HCT116 (cell line): Measurements from ENCODE around the gene EPHA4. TPM values are rescaled to one million over a fixed set of nuclear protein-coding genes. Genes with fewer than 3 reads are reported as not detected.

Experiments used
- ATAC-seq: fragments of 200-7000 bp; cut with Tn5 transposase; 2 replicates; pipeline ENCODE4 v1.9.1; 2020; ENCODE audit warnings: mild to moderate bottlenecking, moderate library complexity
- BruUV-seq: library from RNA; stranded (reverse); fragments of 400-500 nt; replicated peaks from 2 replicates; lab custom pipeline; 2021; lab: Mats Ljungman, UMichigan
- CTCF ChIA-PET: fragments of 300-600 bp; sonication (Branson Sonifier 250); formaldehyde crosslinking; loops from one replicate; lab custom pipeline; 2021; ENCODE audit warnings: antibody characterized with exemption; lab: Charles Lee
- POLR2A ChIA-PET: fragments of 300-600, 350-600 bp; sonication (Branson Sonifier 250); formaldehyde crosslinking; loops from one replicate; lab custom pipeline; 2021; ENCODE audit warnings: antibody characterized with exemption; lab: Charles Lee
- RAD21 ChIA-PET, 2 experiments: fragments of 300-600 bp; sonication (Branson Sonifier 250); formaldehyde crosslinking; loops; one replicate each; lab custom pipeline; 2023; ENCODE audit warnings: low total read pairs in 2 of 2; ENCODE audit not compliant: uncharacterized antibody in 2 of 2, unreplicated experiment in 2 of 2, low non-redundant PET in 1 of 2; lab: Charles Lee
- DNase-seq: peaks from one replicate; pipeline ENCODE4 v3.0.0-alpha.2; 2010; ENCODE audit warnings: low read depth, low spot score
- H2AFZ ChIP-seq: fragments of 200-600 bp; shearing (Covaris generic), sonication (generic); 2 replicates; pipeline ENCODE4 v1.6.1; 2017; ENCODE audit warnings: low read depth, mixed run types, mixed read lengths, antibody characterized with exemption, low read length; ENCODE audit not compliant: poor library complexity, severe bottlenecking
- H3K27ac ChIP-seq: 2 replicates; pipeline ENCODE4 v1.5.1; 2012; ENCODE audit warnings: low read depth, low read length
- H3K27me3 ChIP-seq: fragments of 200-600 bp; sonication (generic); 2 replicates; pipeline ENCODE4 v1.6.1; 2016; ENCODE audit warnings: mixed run types, low read length, mixed read lengths; ENCODE audit not compliant: insufficient read depth
- H3K36me3 ChIP-seq, 2 experiments: fragments of 200-500 bp in 1 of 2; fragments of 200-600 bp in 1 of 2; sonication (Bioruptor generic) in 1 of 2; sonication (generic) in 1 of 2; 2 replicates each; pipeline versions ENCODE4 v1.5.1 to v1.6.1; 2014 to 2016; ENCODE audit warnings: low read length in 2 of 2, inconsistent platforms in 1 of 2, mixed read lengths in 1 of 2, mixed run types in 1 of 2; ENCODE audit not compliant: insufficient read depth in 2 of 2, control insufficient read depth in 1 of 2
- H3K4me1 ChIP-seq, 2 experiments: fragments of 200-600 bp in 1 of 2; sonication (generic) in 1 of 2; 2 replicates each; pipeline versions ENCODE4 v1.5.1 to v1.6.1; 2012 to 2017; ENCODE audit warnings: low read length in 2 of 2, inconsistent platforms in 1 of 2, mild to moderate bottlenecking in 1 of 2, mixed read lengths in 1 of 2, mixed run types in 1 of 2, moderate library complexity in 1 of 2; ENCODE audit not compliant: insufficient read depth in 2 of 2, control insufficient read depth in 1 of 2
- H3K4me2 ChIP-seq: fragments of 200-600 bp; sonication (generic); 2 replicates; pipeline ENCODE4 v1.6.1; 2017; ENCODE audit warnings: mixed run types, low read length, mixed read lengths
- H3K4me3 ChIP-seq, 2 experiments: fragments of 200-600 bp in 1 of 2; sonication (generic) in 1 of 2; replicated peaks in 1 of 2; 2 replicates each; pipeline ENCODE4 v1.5.1; 2011 to 2016; ENCODE audit warnings: low read length in 2 of 2, control low read depth in 1 of 2, low read depth in 1 of 2, mild to moderate bottlenecking in 1 of 2, mixed read lengths in 1 of 2, mixed run types in 1 of 2
- H3K79me2 ChIP-seq: fragments of 200-600 bp; sonication (generic); 2 replicates; pipeline ENCODE4 v1.6.1; 2017; ENCODE audit warnings: mild to moderate bottlenecking, mixed run types, low read length, moderate library complexity, mixed read lengths; ENCODE audit not compliant: insufficient read depth
- H3K9ac ChIP-seq: fragments of 200-600 bp; sonication (generic); 2 replicates; pipeline ENCODE4 v1.6.1; 2016; ENCODE audit warnings: low read length, mixed read lengths
- H3K9me2 ChIP-seq: fragments of 200-600 bp; sonication (generic), shearing (Covaris generic); 2 replicates; pipeline ENCODE4 v1.6.1; 2017; ENCODE audit warnings: mixed run types, mild to moderate bottlenecking, moderate library complexity; ENCODE audit not compliant: insufficient read depth
- H3K9me3 ChIP-seq, 2 experiments: fragments of 200-500 bp in 1 of 2; fragments of 200-600 bp in 1 of 2; sonication (Bioruptor generic) in 1 of 2; sonication (generic) in 1 of 2; 2 replicates each; pipeline ENCODE4 v1.6.1; 2014 to 2017; ENCODE audit warnings: low read length in 2 of 2, mixed read lengths in 2 of 2, inconsistent platforms in 1 of 2, low read depth in 1 of 2, mild to moderate bottlenecking in 1 of 2, mixed run types in 1 of 2, moderate library complexity in 1 of 2; ENCODE audit not compliant: control insufficient read depth in 1 of 2, insufficient read depth in 1 of 2
- H4K20me1 ChIP-seq: fragments of 200-600 bp; sonication (generic), shearing (Covaris generic); 2 replicates; pipeline ENCODE4 v1.6.1; 2017; ENCODE audit warnings: mixed run types, mild to moderate bottlenecking, moderate library complexity; ENCODE audit not compliant: insufficient read depth
- ATF3 ChIP-seq: IDR thresholded peaks from 2 replicates; pipeline ENCODE4 v1.6.1; 2012
- CBX3 ChIP-seq: IDR thresholded peaks from 2 replicates; pipeline ENCODE4 v1.6.1; 2012; ENCODE audit warnings: low read depth
- CEBPB ChIP-seq: IDR thresholded peaks from 2 replicates; pipeline ENCODE4 v1.6.1; 2012; ENCODE audit warnings: low read depth
- EGR1 ChIP-seq: IDR thresholded peaks from 2 replicates; pipeline ENCODE4 v1.6.1; 2012; ENCODE audit warnings: low read depth
- ELF1 ChIP-seq: IDR thresholded peaks from 2 replicates; pipeline ENCODE4 v1.6.1; 2012; ENCODE audit warnings: low read depth, borderline replicate concordance
- EZH2 ChIP-seq: fragments of 200-600 bp; sonication (generic); IDR thresholded peaks from 2 replicates; pipeline ENCODE4 v1.6.1; 2017; ENCODE audit warnings: antibody characterized with exemption, mixed run types
- EZH2phosphoT487 ChIP-seq: fragments of 200-600 bp; IDR thresholded peaks from 2 replicates; pipeline ENCODE4 v1.6.1; 2018; ENCODE audit warnings: antibody characterized with exemption, borderline replicate concordance
- MAX ChIP-seq: IDR thresholded peaks from 2 replicates; pipeline ENCODE4 v1.6.1; 2012
- POLR2AphosphoS5 ChIP-seq: IDR thresholded peaks from 2 replicates; pipeline ENCODE4 v1.6.1; 2011; ENCODE audit warnings: mild to moderate bottlenecking, low read depth, low read length, moderate library complexity
- RAD21 ChIP-seq: IDR thresholded peaks from 2 replicates; pipeline ENCODE4 v1.6.1; 2012; ENCODE audit warnings: low read depth, mild to moderate bottlenecking
- REST ChIP-seq: IDR thresholded peaks from 2 replicates; pipeline ENCODE4 v1.6.1; 2012; ENCODE audit warnings: low read depth
- SIN3A ChIP-seq: IDR thresholded peaks from 2 replicates; pipeline ENCODE4 v1.6.1; 2012; ENCODE audit warnings: low read depth
- TCF7L2 ChIP-seq: IDR thresholded peaks from 2 replicates; pipeline ENCODE4 v1.7.0; 2011; ENCODE audit warnings: borderline replicate concordance, inconsistent platforms; ENCODE audit not compliant: insufficient read depth, insufficient read length; ENCODE audit errors: extremely low read depth
- ZBTB33 ChIP-seq: IDR thresholded peaks from 2 replicates; pipeline ENCODE4 v1.6.1; 2011; ENCODE audit warnings: mild to moderate bottlenecking, low read length, moderate library complexity; ENCODE audit not compliant: insufficient replicate concordance; ENCODE audit errors: extremely low read depth
- ZNF274 ChIP-seq: fragments of 200-500 bp; sonication (Bioruptor generic); IDR thresholded peaks from 2 replicates; pipeline ENCODE4 v1.6.1; 2014; ENCODE audit warnings: mild to moderate bottlenecking, low read depth, low read length, inconsistent platforms
- intact Hi-C: fragments of 100-400 bp; cut with micrococcal nuclease; formaldehyde crosslinking; loops from 2 replicates; pipeline ENCODE4 v1.10.0; 2022
- total RNA-seq: library from RNA; stranded (reverse); gene quantifications from one replicate; pipeline ENCODE4 v1.2.1, GENCODE V29; 2021; ENCODE audit not compliant: unreplicated experiment

EPHA4 gene
- total RNA-seq, 1 experiment from 2014 or later: 3.5 TPM

GRCh38 chr2:221425891-221426290 lies 146.2 kb downstream of the EPHA4 start:
- TF ChIP-seq EGR1: no peak
- no peak for TF ChIP-seq EZH2phosphoT487
- TF ChIP-seq CBX3: no peak
- no peak for TF ChIP-seq ZBTB33
- TF ChIP-seq CEBPB: no peak
- no peak for TF ChIP-seq EZH2
- TF ChIP-seq SIN3A: no peak
- no peak for TF ChIP-seq RAD21
- no peak for TF ChIP-seq ATF3
- TF ChIP-seq POLR2AphosphoS5: no peak
- TF ChIP-seq REST: no peak
- no peak for TF ChIP-seq ZNF274
- TF ChIP-seq TCF7L2: no peak
- TF ChIP-seq MAX: no peak
- TF ChIP-seq ELF1: no peak
- no TSS peak for BruUV-seq

More at GRCh38 chr2:221425891-221426290, 146.2 kb downstream of the EPHA4 start:
- H2AFZ ChIP-seq: no peak overlapping the region
- H3K4me2 ChIP-seq: no peak overlapping the region
- DNase-seq (no peak), ATAC-seq (no peak)
- no peak overlapping the region for H3K9ac ChIP-seq
- H3K27ac ChIP-seq: no peak overlapping the region
- no peaks in the 10 kb centered on the region for H3K27me3 ChIP-seq
- intact Hi-C loops: no loop called here
- POLR2A ChIA-PET: no interaction called here
- no peaks in the 10 kb centered on the region for H3K9me3 ChIP-seq
- CTCF ChIA-PET: no interaction called here
- no peak overlapping the region for H3K4me3 ChIP-seq
- no peaks in the 10 kb centered on the region for H3K79me2 ChIP-seq
- no peaks in the 10 kb centered on the region for H3K4me1 ChIP-seq
- no peaks in the 10 kb centered on the region for H3K36me3 ChIP-seq
- no peaks in the 10 kb centered on the region for H4K20me1 ChIP-seq
- RAD21 ChIA-PET: no interaction called here
- H3K9me2 ChIP-seq: no peaks in the 10 kb centered on the region
